ENCODE results near the gene GSK3A. TPM values are rescaled to one million over a fixed set of nuclear protein-coding genes. Genes with fewer than 3 reads are reported as not detected.

Gene GSK3A
- total RNA-seq, 1 donor from 2014 or later = 5.2 TPM

DNA sequence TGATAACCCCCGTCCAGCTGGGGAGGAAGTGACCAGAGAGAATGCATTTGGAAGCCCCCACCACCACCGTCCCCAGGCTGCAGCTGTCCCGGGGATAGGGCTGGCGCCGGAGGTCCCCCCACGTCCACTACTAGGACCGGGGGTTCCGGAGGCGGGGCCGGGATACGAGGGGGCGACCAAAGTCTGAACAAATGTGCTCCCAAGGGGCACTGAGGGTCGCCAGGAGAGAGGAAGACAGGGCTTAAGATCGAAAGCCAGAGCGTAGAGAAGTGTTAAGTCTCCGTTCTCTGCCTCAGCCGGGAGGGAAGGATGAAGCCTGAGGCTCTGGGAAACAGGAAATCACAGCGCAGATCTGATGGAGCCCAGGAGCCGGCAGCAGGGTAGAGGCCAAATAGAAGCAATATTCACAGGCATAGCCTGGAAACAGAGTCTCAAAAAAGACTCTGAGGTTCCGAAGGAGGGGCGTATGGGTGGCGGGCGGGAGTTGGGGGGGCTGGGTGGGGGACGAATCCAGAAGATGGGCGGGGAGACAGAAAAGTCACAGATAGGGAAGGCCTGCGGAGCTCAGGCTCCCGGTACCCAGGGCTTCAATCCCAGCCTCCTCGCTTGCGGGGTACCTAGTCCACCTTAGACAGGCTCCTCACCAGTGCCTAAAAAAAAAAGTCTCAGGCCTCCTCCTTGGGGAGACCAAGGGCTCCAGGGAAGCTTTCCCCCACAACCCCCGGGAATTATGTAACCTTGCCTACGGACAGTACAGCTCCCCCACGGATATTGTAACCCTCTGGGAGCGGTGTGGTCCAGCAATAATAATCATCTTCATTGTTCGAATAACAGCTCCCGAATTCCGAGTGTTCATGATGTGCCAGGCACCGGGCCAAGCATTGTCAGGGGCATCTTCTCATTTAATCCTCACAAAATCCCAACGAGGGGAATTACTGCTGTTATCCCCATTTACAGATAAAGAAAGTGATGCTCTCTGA lies 13.7 kb upstream of the GSK3A start:
- Histone ChIP-seq H3K4me3 (ENCODE audit: low read length in 3 of 3) (peak overlapping the region; percentile 63 to 75 (median 69)), H3K27me3 (ENCODE audit: control insufficient read depth in 3 of 3, insufficient read depth in 3 of 3, low read length in 3 of 3) (peaks cover 0 to 33% (median 18%) of the 10 kb centered on the region in 3 donors), H3K9ac (ENCODE audit: low read depth in 1 of 3, low read length in 3 of 3) (peak overlapping the region; percentile 70 to 79 (median 74)), H3K4me1 (ENCODE audit: control insufficient read depth in 3 of 3, insufficient read depth in 3 of 3, low read length in 3 of 3) (peaks cover 18 to 30% (median 24%) of the 10 kb centered on the region in 3 donors), H3K9me3 (ENCODE audit: control insufficient read depth in 3 of 3, low read length in 3 of 3) (no peaks in the 10 kb centered on the region), H3K27ac (ENCODE audit: low read depth, low read length) (peak overlapping the region; percentile 88), H3K36me3 (ENCODE audit: control insufficient read depth in 3 of 3, insufficient read depth in 3 of 3, low read length in 3 of 3) (no peaks in the 10 kb centered on the region)

DNA sequence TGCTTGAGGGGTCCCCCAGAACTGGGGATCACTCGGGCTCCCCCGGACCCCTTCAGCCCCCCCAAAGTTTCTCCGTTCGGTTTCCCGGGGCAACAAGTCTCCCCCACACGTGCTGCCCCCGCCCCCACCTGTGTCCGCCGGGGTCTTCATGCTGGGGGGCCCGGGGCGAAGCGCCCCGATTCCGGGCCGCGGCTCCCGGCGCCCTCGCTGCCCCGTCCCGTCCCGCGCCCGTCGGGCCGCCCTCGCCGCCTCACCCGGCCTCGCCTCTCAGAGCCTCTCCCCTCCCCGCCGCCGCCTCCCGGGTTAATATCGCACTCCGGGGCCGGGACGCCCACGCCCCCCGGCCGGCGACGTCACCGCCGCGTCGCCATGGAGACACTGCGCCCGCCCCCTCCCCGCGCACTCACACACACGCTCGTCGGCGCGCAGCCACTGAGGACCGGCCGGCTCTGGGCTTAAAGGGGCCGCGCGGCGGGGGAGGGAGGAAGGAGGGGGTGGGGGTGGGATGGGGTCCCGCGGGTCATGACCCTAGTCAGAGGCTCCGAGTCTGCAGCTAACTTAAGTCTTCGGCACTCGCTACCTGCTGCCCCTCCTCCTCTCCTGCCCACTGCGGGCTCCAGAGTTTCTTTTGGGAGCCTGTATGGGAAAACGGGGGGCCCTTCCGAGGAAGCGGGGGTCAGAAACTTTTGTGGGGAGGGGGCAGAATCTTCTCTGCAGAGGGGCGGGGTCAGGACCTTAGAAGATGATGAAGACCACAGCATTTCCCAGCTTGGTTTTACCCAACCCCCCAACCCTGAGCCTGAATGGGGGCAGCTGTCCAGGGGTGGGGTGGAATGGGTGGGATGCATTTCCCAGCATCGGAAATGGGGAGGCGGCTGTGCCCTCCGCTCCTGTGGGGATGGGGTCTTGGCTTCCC lies 12.7 kb upstream of the GSK3A start, which contains the start of gene ERF:
ERF (minus strand) TSS at position 279 of the 916 bp plus-strand sequence; CDS start at position 150, 129 bp downstream.
- Histone ChIP-seq H3K27ac (ENCODE audit: low read depth, low read length) (peak within 1 kb of the TSS; percentile 94), H3K4me3 (ENCODE audit: low read length in 3 of 3) (peak within 1 kb of the TSS; percentile 68 to 78 (median 75)), H3K36me3 (ENCODE audit: control insufficient read depth in 3 of 3, insufficient read depth in 3 of 3, low read length in 3 of 3) (peaks cover 0 to 2% (median 0%) of the 10 kb centered on the region in 3 donors), H3K9ac (ENCODE audit: low read depth in 1 of 3, low read length in 3 of 3) (peak within 1 kb of the TSS; percentile 79 to 90 (median 79)), H3K9me3 (ENCODE audit: control insufficient read depth in 3 of 3, low read length in 3 of 3) (no peaks in the 10 kb centered on the region), H3K4me1 (ENCODE audit: control insufficient read depth in 3 of 3, insufficient read depth in 3 of 3, low read length in 3 of 3) (peaks cover 26 to 40% (median 34%) of the 10 kb centered on the region in 3 donors), H3K27me3 (ENCODE audit: control insufficient read depth in 3 of 3, insufficient read depth in 3 of 3, low read length in 3 of 3) (peaks cover 0 to 42% (median 26%) of the 10 kb centered on the region in 3 donors)

DNA sequence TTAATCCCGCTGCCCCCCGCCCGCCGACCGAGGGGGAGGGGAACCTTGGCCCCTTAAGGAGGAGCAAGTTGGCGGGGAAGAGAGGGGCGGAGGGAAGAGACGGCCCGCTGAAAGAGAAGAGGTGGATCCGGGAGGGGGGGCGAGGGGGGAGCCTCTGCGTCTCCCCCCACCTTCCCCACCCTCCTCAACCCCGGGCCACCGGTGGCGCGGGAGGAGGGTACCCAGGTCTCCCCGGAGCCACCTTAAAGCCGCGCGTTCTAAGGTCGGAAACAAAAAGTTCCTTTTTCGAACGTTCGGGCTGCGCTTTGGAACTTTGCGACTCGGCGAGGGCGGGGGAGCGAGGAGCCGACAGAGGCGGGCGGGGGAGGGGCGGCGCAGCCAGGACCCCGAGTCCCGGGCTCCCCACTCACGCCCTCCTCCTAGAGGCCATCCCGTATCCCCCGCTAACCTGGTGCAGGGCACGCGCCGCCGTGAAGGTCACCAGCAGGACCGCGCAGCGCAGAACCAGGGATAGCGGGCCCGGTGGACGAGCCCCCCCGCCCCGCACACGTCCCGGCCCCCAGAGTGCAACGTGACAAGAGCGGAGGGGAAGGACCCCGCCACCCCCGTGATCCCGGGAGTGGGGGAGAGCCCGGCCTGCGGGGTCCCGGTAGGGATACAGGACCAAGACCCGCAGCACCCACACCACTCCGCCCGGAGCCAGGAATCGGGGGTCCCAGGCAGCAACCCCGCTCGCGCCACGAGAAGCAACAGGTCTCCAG lies 11.9 kb upstream of the GSK3A start:
- peaks cover 32 to 46% (median 40%) of the 10 kb centered on the region in 3 donors for H3K4me1 ChIP-seq (ENCODE audit: control insufficient read depth in 3 of 3, insufficient read depth in 3 of 3, low read length in 3 of 3)
- peak overlapping the region; percentile 67 to 78 (median 68) for H3K4me3 ChIP-seq (ENCODE audit: low read length in 3 of 3)
- H3K9ac ChIP-seq (ENCODE audit: low read depth in 1 of 3, low read length in 3 of 3) = peak overlapping the region; percentile 79 to 90 (median 79)
- peak overlapping the region; percentile 94 for H3K27ac ChIP-seq (ENCODE audit: low read depth, low read length)
- no peaks in the 10 kb centered on the region for H3K9me3 ChIP-seq (ENCODE audit: control insufficient read depth in 3 of 3, low read length in 3 of 3)
- H3K27me3 ChIP-seq (ENCODE audit: control insufficient read depth in 3 of 3, insufficient read depth in 3 of 3, low read length in 3 of 3) = peaks cover 0 to 42% (median 27%) of the 10 kb centered on the region in 3 donors
- H3K36me3 ChIP-seq (ENCODE audit: control insufficient read depth in 3 of 3, insufficient read depth in 3 of 3, low read length in 3 of 3) = peaks cover 0 to 9% (median 4%) of the 10 kb centered on the region in 3 donors

- peak overlapping the region; percentile 68 to 82 (median 78) for H3K4me3 ChIP-seq (ENCODE audit: low read length in 3 of 3)
- no peaks in the 10 kb centered on the region for H3K9me3 ChIP-seq (ENCODE audit: control insufficient read depth in 3 of 3, low read length in 3 of 3)
- peaks cover 32 to 46% (median 40%) of the 10 kb centered on the region in 3 donors for H3K4me1 ChIP-seq (ENCODE audit: control insufficient read depth in 3 of 3, insufficient read depth in 3 of 3, low read length in 3 of 3)
- H3K36me3 ChIP-seq (ENCODE audit: control insufficient read depth in 3 of 3, insufficient read depth in 3 of 3, low read length in 3 of 3) = peaks cover 0 to 9% (median 4%) of the 10 kb centered on the region in 3 donors
- H3K27ac ChIP-seq (ENCODE audit: low read depth, low read length) = peak overlapping the region; percentile 94
- H3K9ac ChIP-seq (ENCODE audit: low read depth in 1 of 3, low read length in 3 of 3) = peak overlapping the region; percentile 71 to 77 (median 77)
- H3K27me3 ChIP-seq (ENCODE audit: control insufficient read depth in 3 of 3, insufficient read depth in 3 of 3, low read length in 3 of 3) = peaks cover 0 to 42% (median 27%) of the 10 kb centered on the region in 3 donors
Observed at GRCh38 chr19:42253245-42254088, 11.1 kb upstream of the GSK3A start.

DNA sequence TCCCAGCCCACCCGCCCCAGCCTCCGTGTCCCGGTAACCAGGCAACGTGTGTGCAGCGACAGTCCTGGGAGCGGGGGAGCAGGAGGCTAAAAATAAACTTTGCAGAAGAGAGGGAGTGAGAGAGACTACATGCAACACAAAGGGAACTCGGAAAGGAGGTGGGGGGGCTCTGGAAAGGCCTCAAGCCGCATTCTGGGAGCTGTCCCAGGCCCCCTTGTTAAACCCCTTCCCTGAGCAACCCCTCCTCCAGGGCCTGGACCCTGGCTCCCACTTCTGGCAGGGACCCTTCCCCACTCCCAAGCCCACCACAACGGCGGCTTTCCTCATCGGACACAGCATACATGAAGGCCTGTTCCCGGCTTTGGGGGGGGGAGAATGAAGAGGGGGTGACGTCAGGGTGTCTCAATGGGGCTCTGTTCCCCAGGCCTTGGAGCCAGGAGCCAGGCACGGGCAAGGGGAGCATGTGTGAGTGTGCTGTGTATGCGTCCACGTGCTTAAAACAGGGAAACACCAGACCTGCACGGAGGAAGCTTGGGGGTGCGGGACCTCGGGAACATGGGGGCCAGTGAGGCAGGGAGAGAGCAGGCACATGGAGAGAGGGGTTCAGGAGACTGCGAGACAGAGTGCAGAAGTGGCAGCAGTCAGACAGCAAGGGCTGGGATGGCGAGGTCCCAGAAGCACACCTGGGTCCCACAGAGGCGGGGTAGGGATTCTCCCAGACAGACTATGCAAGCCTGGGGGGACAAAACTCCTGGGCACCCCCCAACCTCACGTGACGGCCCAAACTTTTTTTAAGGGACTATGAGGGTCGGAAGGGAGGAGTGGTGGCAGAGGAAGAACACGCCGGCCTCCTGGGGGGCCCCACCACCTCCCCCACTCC lies 10.2 kb upstream of the GSK3A start:
- peaks cover 0 to 42% (median 27%) of the 10 kb centered on the region in 3 donors for H3K27me3 ChIP-seq (ENCODE audit: control insufficient read depth in 3 of 3, insufficient read depth in 3 of 3, low read length in 3 of 3)
- H3K27ac ChIP-seq (ENCODE audit: low read depth, low read length) = peak overlapping the region; percentile 76
- peak overlapping the region; percentile 59 to 82 (median 73) for H3K4me3 ChIP-seq (ENCODE audit: low read length in 3 of 3)
- peaks cover 0 to 9% (median 4%) of the 10 kb centered on the region in 3 donors for H3K36me3 ChIP-seq (ENCODE audit: control insufficient read depth in 3 of 3, insufficient read depth in 3 of 3, low read length in 3 of 3)
- H3K9ac ChIP-seq (ENCODE audit: low read depth in 1 of 3, low read length in 3 of 3) = peak overlapping the region; percentile 71 to 77 (median 77)
- no peaks in the 10 kb centered on the region for H3K9me3 ChIP-seq (ENCODE audit: control insufficient read depth in 3 of 3, low read length in 3 of 3)
- peaks cover 32 to 46% (median 40%) of the 10 kb centered on the region in 3 donors for H3K4me1 ChIP-seq (ENCODE audit: control insufficient read depth in 3 of 3, insufficient read depth in 3 of 3, low read length in 3 of 3)

DNA sequence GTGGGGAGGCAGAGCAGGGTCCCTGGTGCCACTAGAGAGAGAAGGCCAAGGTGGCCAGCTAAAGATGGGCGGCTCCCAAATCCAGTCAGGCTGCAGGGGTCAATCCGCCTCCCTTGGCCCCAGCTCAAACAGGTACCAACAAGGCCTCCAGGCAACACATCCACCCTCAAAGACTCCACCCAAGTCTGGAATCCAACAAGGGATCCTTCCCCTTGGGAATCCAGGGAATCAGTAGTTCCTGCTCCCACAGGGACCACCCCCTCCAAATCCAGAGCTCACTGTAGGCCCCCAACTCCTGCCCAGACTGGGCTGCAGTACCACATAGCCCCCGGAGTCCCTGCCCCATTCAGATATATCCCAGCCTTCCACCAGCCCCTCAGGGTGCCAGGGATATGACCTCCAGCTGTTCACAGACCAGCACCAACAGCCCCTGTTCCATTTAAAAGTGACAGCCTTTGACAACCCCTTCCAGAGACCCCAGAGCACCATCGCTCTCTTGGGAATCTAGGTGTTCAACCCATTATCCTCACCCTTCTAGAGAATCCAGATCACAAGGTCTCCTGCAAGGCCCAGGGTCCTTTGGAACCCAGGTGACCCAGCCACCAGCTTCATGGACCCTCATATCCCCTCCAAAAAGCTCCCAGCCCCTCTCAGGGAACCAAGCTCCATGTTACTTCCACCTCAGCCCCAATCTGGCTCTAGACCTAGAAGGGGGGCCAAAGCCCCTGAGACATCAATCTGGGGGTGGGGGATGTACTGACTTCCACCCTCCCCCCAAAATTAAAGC lies 9.4 kb upstream of the GSK3A start:
- H3K27me3 ChIP-seq (ENCODE audit: control insufficient read depth in 3 of 3, insufficient read depth in 3 of 3, low read length in 3 of 3) = peaks cover 0 to 38% (median 25%) of the 10 kb centered on the region in 3 donors
- no peaks in the 10 kb centered on the region for H3K9me3 ChIP-seq (ENCODE audit: control insufficient read depth in 3 of 3, low read length in 3 of 3)
- H3K9ac ChIP-seq (ENCODE audit: low read depth in 1 of 3, low read length in 3 of 3) = peak overlapping the region in 1 of 3 donors; percentile 66
- H3K4me1 ChIP-seq (ENCODE audit: control insufficient read depth in 3 of 3, insufficient read depth in 3 of 3, low read length in 3 of 3) = peaks cover 36 to 50% (median 43%) of the 10 kb centered on the region in 3 donors
- peaks cover 0 to 9% (median 4%) of the 10 kb centered on the region in 3 donors for H3K36me3 ChIP-seq (ENCODE audit: control insufficient read depth in 3 of 3, insufficient read depth in 3 of 3, low read length in 3 of 3)
- peak overlapping the region in 2 of 3 donors; percentile 10 to 13 for H3K4me3 ChIP-seq (ENCODE audit: low read length in 3 of 3)
- H3K27ac ChIP-seq (ENCODE audit: low read depth, low read length) = peak overlapping the region; percentile 36

DNA sequence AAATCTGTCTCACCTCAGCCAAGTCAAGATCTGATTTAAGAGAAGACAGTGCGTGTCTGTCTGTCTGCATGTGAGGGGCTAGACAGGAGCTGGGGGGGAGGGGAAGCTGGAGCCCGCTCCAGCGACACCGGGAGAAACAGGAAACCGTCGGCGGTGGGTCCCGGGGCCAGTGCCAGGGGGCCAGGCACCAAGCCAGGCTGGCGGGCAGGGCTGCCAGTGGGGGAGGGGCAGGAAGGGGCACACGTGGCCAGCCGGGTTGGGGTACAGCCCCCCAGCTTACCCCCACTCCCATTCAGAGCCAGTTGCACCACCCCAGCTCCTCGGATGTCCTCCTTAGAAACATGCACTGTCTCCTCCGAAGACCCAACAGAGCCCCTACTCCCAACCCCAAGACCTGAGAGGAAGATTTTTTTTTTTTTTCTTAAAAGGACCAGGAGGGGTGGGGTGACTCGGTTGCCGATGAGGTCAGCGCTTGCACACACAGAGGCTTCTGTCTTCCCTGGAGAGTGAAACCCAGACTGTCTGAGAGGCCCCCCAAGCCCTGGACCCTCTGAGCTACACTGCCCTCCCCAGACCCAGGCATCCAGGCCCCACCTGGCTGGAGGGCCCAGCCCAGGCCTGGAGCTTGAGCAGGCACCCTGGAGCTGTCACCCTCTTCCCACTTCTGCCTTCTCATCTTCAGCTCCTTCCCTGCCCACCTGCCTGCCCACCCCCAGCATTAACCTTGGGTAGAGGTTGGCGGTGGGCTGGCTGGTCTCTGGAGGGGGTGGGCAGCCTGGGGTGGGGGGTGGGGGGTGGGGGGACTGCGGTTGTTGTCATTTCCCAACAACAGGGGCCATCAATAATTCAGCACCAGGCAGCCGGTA lies 8.5 kb upstream of the GSK3A start:
- peak overlapping the region in 2 of 3 donors; percentile 50 to 54 for H3K9ac ChIP-seq (ENCODE audit: low read depth in 1 of 3, low read length in 3 of 3)
- H3K4me3 ChIP-seq (ENCODE audit: low read length in 3 of 3) = peak overlapping the region in 2 of 3 donors; percentile 6 to 35
- H3K9me3 ChIP-seq (ENCODE audit: control insufficient read depth in 3 of 3, low read length in 3 of 3) = no peaks in the 10 kb centered on the region
- H3K27me3 ChIP-seq (ENCODE audit: control insufficient read depth in 3 of 3, insufficient read depth in 3 of 3, low read length in 3 of 3) = peaks cover 0 to 32% (median 19%) of the 10 kb centered on the region in 3 donors
- peaks cover 43 to 54% (median 51%) of the 10 kb centered on the region in 3 donors for H3K4me1 ChIP-seq (ENCODE audit: control insufficient read depth in 3 of 3, insufficient read depth in 3 of 3, low read length in 3 of 3)
- peaks cover 0 to 9% (median 4%) of the 10 kb centered on the region in 3 donors for H3K36me3 ChIP-seq (ENCODE audit: control insufficient read depth in 3 of 3, insufficient read depth in 3 of 3, low read length in 3 of 3)
- peak overlapping the region; percentile 64 for H3K27ac ChIP-seq (ENCODE audit: low read depth, low read length)
